GM06990 (cell line): ENCODE data around the gene LIPJ.

Experiments used
- DNase-seq: peaks from one replicate; pipeline ENCODE4 v3.0.0-alpha.2; 2011; ENCODE audit not compliant: insufficient read length; ENCODE audit errors: extremely low read depth
- H3K27me3 ChIP-seq: replicated peaks from 2 replicates; pipeline ENCODE4 v1.6.0; 2011; ENCODE audit warnings: low read length; ENCODE audit not compliant: control insufficient read depth, insufficient read depth
- H3K36me3 ChIP-seq: 2 replicates; pipeline ENCODE4 v1.5.1; 2011; ENCODE audit warnings: low read length; ENCODE audit not compliant: control insufficient read depth, insufficient read depth
- H3K4me3 ChIP-seq: replicated peaks from 2 replicates; pipeline ENCODE4 v1.5.1; 2011; ENCODE audit warnings: low read depth, mild to moderate bottlenecking, control low read depth, low read length
- CTCF ChIP-seq: IDR thresholded peaks from 2 replicates; pipeline ENCODE4 v1.5.1; 2011; ENCODE audit warnings: low read length, control low read depth, mild to moderate bottlenecking, inconsistent platforms; ENCODE audit not compliant: insufficient read depth, poor library complexity, severe bottlenecking

Gene LIPJ

DNA sequence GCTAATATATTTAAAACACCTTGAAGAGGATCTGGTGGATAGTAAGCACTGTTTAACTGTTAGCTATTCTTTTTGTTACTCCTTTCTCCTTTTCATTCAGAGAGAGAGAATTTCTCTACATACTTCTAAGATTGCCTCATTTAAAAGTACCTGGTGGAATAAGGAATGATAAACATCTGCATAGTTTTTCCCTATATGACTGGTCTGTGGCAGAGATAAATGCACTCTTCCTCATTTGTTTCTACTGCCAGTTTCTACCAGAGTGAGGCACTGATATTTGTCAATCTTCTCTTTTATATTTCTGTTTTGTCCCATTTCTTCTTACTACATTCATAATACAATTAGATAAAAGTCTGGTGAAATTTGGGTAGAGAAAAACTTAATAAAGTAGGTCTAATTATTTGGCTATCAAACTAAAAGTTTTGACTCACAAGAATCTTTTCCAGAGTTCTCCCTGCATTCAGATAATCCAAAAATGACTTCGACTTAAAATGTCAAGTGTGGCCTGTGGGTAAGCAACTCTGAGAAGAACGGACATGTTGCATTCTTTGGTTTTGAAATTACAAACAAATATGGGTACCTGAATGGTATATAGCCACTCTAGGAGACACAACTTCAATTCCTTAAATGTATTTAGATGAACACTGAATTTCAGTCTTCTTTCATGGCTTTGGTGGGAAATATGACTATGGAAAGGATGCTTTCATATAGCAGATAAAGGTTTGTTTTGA lies 42.3 kb upstream of the LIPJ start:
- peak; percentile 18 for DNase-seq
- TF ChIP-seq CTCF, result no peak
- Histone ChIP-seq H3K4me3 (no peak overlapping the region), H3K27me3 (no peaks in the 10 kb centered on the region), H3K36me3 (no peaks in the 10 kb centered on the region)

GRCh38 chr10:88545359-88545758 lies 41.2 kb upstream of the LIPJ start:
- Histone ChIP-seq H3K36me3 (no peaks in the 10 kb centered on the region), H3K4me3 (no peak overlapping the region)
- no peak for DNase-seq

DNA sequence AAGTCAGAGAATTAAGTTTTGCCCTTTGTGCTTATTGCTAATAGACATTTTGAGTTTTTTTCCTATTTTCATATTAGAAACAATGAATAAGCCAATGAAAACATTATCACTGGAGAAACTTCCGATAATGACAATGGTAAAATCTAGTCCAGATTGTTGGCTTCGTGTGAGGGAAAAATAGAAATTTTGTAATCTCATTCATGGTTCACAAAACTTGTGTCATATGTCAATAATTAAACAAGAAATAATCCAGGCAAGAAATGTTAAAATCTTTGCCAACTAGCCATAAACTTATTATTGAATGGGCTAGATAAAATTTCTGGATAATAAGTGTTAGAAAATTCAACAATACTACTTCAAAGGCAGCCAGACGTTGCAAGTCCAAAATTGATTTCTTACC lies 40.1 kb upstream of the LIPJ start:
- no peak overlapping the region for H3K4me3 ChIP-seq
- no peaks in the 10 kb centered on the region for H3K27me3 ChIP-seq
- TF ChIP-seq CTCF, result no peak
- no peak for DNase-seq
- H3K36me3 ChIP-seq, result no peaks in the 10 kb centered on the region

More at GRCh38 chr10:88545359-88545758, 41.2 kb upstream of the LIPJ start:
- H3K27me3 ChIP-seq, result no peaks in the 10 kb centered on the region
- no peak for TF ChIP-seq CTCF

DNA sequence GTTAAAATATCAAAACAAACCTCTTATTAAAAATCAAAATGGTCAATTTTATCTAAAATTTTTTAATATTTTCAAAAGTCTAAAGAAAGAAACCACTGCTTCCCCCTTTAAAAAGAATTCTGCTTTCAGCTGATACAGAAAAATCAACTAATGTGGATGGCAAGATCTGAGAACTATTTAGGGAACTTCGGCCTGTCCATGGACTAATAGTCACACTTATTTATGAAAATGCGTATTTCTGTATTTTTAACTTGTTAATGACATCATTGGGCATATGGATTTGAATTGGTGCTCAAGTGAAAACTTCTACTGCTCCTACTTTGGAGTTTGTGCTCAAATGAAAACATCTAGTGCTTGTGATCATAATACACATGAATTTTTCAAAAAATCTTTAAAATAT lies 35.3 kb upstream of the LIPJ start:
- no peaks in the 10 kb centered on the region for H3K36me3 ChIP-seq
- DNase-seq, result no peak
- TF ChIP-seq CTCF, result no peak
- no peaks in the 10 kb centered on the region for H3K27me3 ChIP-seq
- no peak overlapping the region for H3K4me3 ChIP-seq

GRCh38 chr10:88553116-88553752 lies 33.3 kb upstream of the LIPJ start:
- H3K27me3 ChIP-seq, result no peaks in the 10 kb centered on the region
- no peak overlapping the region for H3K4me3 ChIP-seq
- peak; percentile 77 for TF ChIP-seq CTCF
- no peaks in the 10 kb centered on the region for H3K36me3 ChIP-seq
- DNase-seq, result peak; percentile 29
